ENCODE data around the gene RIMBP2.

The RIMBP2 gene

DNA sequence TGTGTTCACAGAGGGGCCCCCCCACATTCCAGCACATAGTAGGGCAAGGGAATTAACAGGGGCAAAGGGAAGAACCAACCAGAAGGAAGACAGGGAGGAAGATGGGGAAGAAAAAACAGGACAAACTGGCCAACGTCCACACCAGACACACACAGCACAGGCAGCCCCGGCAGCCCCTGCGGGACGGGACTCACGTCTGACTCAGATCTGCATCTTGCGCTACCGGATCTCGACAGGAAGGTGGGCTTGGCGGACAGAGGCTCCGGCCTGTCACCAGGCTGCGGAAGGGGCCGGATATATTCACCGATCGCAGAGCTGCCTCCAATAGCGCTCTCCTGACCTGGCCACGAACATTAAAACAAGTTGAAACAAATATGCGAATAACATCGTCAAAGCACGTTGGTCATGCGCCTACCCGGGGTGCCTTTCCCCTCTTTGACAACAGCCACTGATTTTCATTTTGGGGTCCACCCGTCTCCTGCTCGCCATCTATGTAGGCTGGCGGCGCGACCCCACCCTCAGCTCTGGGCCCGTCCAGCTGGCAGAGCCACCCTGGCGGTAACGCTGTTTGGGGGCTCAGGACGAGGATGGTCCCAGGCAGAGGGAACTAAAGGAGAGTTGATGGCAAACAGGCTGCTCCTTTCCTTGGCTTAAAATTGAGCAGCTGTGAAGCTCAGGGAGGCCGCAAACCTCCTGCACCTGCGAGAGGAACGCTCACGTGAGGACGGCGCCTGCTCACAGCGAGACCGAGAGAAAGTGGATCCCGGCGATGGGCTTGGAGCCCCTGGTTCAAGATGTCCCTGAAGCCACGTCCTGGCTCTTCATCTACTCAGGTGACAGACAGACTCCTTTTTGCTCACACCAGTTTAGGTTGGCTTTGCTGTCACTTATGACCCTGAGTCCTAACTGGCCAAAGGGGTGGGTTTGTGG, 264.8 kb downstream of the RIMBP2 start:
- DNase-seq (ENCODE audit: low spot score) (no peak), FAIRE-seq (no peak)

DNA sequence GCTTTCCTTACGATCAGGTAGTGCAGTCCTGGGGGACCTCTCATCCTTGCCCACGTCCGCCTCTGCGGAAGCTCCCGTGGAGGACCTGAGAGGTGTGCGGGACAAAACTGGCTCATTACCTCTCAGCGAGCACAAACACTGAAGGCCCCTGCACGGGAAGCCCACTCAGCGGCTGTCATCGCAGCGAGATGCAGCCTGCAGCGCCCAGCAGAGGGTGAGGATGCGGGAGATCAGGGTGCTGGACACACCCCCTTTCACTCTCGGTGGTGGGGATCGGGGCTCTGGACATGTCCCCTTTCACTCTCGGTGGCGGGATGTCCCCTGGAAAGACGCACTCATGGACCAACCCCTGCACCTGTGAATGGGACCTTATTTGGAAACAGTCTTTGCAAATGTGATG, 266.8 kb downstream of the RIMBP2 start:
- FAIRE-seq (no peak), DNase-seq (ENCODE audit: low spot score) (no peak)

DNA sequence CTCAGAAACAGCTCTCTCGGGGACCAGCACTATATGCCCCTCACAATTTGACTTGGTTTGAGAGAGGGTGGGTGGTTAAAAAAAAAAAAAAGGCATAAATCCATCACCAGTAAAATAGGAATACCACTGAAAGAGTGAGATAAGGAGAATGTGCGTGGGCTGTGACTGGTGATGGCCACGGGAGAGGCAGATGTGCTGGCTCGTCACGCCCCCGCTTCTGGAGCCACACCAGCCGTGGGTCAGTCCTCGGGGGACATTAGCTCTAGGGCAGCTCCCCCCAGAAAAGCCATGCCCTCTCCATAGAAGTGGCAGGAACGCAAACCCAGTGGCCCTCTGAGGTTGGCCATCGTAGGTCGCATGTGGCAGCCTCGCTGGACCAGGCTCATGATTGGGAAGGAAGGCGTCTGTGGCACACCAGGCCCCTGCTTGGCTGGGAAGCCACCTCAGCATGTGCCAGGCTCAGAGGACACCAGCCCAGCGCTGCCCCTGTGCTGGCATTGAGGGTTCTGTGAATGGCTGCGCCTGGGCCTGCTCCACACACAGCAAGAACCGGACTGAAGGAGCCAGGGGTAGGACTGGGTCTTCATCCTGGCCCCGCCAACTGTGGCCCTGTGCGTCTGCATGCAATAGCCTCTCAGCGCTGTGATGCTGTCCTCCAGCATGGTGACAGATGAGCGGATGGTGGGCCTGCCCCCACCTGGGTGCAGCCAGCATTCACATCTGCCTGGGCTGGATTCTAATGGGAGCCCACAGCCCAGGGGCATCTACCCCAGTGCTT, 267.9 kb downstream of the RIMBP2 start:
- DNase-seq (ENCODE audit: low spot score) (no peak), FAIRE-seq (no peak)

DNA sequence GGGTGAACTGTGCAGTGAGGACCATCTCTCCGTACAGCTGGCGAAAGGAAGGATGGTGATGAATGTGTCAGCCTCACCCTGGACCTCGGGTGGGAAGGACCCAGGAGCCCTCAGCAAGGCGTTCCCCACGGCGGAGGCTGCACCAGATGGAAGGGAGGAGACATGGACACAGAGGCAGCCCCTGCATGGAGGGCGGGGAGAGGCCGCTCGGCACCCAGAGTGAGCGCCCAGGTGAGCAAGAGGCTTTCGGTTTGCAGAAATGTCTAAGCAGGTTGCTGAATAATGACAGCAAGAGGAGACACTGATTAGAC, 268.5 kb downstream of the RIMBP2 start:
- FAIRE-seq = no peak
- no peak for DNase-seq (ENCODE audit: low spot score)

DNA sequence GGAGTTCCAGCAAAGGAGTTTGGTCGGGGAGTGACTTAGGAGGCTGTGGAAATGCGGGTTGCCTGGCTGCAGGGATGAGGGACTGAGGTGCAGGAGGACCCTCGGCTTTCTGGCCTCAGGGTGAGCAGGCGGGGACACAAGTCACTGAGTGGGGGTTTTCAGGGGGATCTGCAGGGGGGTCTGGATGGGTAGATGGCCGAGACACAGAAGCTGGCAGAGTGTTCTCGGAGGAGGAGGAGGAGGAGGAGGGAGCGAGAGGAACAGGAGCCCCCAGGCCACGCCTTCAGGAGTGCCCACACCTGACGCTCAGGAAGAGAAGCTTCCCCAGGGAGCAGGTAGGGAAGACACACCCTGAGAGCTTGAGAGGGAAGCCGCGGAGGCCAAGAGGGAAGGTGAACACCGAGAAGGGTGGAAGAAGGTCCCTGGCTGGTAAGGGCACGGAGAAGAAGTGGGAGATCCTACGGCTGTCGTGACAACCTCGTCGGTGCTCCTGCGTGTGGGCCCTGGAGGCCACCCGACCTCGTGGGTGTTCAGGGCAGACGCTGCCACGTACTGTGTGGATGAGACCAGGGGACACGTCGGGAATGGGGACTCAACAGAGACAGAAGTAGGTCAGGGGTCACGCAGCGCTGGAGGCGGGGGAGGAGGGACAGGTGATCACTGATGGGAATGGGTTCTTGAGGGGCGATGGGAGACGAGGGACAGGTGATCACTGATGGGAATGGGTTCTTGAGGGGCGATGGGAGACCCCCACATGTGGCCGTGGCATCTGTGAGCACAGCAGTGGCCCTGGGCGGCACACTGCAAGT, 269.0 kb downstream of the RIMBP2 start:
- DNase-seq (ENCODE audit: low spot score) (no peak), FAIRE-seq (no peak)

DNA sequence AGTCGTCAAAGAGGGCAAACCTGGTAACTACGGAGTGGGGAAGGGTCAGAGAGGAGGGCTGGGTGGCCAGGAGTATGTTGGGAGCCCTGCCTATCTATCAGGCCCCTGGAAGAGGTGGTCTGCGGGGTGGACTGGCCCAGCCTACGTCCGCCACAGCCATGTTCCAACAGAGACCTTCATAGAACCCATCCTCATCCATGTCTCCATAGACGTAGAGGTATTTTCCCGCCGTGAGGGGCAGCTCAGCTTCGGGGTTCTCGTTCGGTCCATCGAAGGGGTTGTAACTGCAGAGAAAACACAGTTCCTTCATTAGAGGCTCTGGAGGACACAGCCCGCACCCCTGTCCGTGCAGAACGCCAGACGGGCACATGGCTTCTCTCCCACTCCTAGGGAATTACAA, 271.1 kb downstream of the RIMBP2 start:
- FAIRE-seq (no peak), DNase-seq (ENCODE audit: low spot score) (no peak)

DNA sequence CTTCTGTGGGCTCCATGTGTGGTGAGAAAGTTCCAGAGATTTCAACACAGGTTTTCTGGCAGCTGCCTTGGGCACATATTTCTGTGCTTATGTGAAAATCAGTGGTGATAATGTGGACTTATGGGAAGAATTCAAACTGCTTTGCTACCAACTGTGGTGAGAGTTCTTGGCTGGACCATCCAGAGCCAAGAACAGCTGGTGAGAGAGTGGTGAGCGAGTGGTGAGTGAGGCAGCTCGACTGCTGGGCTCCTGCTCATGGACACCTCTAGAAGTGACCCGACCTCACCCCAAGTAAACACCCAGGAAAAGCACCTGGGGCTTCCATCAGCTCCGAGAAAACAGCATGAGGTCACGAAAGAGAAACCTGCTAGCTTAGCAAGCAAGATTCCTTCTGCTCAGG, 272.0 kb downstream of the RIMBP2 start:
- no peak for DNase-seq (ENCODE audit: low spot score)
- no peak for FAIRE-seq

DNA sequence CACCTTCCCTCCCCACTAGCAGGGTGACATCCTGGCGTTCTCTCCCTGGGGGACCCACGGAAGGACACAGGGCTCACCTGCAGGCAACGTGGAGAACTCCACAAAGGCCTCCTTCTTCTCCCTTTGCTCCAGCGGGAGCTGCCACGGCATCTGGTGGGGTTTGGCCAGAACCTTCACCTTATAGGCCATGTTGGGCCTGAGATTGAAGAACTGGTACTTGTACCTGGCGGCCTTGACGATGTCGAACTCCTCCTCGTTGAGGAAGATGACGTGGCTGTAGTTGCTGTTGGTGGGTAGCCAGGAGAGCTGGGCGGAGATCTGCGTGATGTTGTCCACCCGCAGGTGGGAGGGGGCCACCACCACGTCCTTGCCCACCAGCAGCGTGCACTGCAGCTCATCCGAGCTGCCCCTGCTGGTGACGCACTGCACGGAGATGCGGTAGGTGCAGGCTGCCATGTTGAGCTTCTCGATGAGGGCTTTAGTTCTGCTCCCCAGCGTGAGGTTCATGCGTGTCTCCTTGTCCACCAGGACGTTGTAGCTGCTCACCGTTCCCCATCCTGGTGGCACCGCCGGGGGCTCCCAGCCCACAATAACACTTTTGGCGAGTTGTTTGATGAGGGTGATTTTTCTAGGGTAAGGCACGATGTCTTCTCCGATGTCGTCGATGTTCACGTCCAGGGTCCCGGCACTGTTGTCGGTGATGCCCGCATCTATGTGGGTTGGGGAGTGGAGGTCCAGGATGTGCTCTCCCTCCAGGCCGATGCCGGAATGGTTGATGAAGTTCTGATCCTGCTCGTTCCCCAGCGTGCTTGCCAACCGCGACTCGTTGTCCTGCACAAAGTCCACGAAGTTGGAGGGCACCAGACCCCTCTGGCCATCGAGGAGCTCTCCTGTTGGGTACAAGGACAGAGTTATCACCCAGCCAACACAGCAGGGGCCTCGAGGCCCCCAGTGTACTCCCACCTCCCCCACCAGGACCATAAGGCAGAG, 274.0 kb downstream of the RIMBP2 start:
- FAIRE-seq = no peak
- DNase-seq (ENCODE audit: low spot score) = no peak

DNA sequence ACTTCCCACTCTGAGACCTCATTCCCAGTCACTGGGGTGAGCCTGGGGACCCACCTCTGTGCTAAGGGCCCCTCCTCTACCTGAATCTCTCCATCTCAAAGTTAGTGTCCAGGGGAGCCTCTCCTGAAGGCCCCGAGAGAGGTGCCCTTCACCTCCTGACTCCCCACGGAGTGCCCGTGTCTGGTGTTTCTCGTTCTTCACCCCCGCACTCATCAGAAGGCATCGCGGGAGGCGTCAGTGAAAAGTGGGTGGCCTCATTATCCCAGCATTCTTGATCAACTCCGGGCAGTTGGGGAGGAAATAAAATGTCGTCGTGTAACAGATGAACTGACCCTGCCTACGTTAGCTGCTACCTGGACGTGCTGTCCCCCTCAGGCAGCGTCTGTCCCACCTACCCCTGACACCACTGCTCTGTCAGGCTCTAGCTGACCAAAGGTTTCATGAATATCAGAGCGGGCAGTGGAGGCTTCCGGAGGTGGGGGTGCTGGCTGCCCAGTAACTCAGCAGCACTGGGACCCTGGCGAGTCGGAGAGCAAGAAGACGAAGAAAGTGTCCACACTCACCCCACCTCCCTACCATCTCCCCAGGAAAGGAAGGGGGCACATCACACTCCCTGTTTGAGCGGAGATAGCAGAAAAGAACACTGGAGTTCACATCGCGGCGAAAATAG, 275.6 kb downstream of the RIMBP2 start:
- no peak for DNase-seq (ENCODE audit: low spot score)
- FAIRE-seq = no peak

DNA sequence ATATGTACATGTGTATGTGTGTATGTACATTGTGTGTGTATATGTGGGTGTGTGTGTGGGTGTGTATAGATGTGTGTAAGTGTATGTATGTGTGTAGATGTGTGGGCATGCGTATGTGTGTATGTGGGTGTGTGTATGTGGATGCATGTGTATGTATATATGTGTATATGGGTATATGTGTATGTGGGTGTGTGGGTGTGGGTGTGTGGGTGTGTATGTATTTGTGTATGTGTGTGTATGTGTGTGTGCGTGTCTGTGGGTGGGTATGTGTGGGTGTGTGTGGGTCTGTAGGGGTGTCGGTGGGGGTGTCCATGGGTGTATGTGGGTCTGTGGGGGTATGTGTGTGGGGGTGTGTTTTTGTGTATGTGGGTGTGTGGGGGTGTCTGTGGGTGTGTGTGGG, 276.8 kb downstream of the RIMBP2 start:
- FAIRE-seq (no peak), DNase-seq (ENCODE audit: low spot score) (no peak)

DNA sequence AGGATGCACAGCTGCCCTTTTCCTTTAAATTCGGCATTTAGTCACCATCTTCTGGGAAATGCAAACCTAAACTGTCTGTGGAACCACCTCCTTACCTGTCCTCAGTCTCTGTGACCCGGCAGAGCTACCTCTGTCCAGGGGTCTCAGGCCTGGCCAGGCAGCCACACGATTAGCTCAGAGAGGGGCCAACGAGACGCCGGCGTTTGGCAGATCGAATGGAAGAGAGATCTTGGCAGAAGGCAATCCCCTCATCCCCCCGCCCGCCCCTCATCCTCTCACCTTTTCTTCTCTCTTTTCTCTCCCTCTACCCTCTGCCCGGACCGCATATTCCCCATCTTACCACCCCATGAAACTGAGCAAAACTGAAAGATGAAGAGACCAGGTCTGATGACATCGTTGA, 277.4 kb downstream of the RIMBP2 start:
- FAIRE-seq = no peak
- no peak for DNase-seq (ENCODE audit: low spot score)

DNA sequence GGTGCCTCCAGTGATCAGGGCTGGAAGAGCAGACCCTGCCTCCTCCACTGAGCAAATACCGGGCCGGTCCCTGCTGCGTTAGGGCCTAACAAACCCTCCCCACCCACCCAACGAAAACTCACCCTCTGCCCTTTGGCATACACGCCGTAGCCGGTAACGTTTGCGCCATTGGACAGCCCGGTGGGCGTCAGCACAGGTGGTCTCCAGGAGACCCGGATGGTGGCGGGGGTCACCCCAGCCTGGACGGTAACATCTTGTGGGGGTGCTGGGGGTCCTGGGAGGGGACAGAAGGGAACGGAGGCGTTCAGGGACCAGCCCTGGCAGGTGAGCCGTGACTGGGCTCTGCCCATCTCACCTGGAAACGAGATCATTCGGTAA, 277.9 kb downstream of the RIMBP2 start:
- FAIRE-seq = no peak
- no peak for DNase-seq (ENCODE audit: low spot score)

DNA sequence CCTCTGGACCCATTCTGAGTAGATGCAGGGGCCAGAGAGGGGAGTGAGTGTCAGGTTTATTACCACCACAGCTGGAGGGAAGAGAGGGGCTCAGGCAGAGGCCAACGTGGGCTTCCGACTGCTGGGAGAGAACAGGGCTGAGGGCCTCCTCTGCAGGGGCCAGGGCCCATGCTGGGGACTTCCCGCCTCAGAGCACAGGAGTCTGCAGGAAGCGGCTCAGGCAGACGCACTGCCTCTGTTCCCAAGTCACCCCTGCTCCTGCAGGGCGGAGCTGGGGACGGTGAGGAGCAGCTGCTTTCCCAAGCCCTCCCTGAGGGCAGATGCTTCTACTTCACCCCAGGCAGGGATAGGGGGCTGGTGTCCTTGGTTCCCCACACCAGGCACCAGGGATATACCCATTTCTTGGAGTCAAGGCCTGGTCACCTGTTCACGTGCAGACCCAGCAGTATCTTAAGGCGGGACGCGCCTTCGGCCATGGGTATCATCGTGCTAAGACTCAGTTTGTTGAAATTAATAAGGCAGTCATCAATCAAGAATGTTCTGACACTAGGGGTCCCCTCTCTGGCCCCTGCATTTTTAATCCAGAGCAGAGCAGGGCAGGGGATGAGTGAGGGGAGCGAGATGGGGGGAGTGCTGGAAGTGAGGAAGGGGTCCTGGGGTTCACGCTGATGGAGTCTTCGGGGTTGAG, 278.4 kb downstream of the RIMBP2 start:
- FAIRE-seq (no peak), DNase-seq (ENCODE audit: low spot score) (no peak)

DNA sequence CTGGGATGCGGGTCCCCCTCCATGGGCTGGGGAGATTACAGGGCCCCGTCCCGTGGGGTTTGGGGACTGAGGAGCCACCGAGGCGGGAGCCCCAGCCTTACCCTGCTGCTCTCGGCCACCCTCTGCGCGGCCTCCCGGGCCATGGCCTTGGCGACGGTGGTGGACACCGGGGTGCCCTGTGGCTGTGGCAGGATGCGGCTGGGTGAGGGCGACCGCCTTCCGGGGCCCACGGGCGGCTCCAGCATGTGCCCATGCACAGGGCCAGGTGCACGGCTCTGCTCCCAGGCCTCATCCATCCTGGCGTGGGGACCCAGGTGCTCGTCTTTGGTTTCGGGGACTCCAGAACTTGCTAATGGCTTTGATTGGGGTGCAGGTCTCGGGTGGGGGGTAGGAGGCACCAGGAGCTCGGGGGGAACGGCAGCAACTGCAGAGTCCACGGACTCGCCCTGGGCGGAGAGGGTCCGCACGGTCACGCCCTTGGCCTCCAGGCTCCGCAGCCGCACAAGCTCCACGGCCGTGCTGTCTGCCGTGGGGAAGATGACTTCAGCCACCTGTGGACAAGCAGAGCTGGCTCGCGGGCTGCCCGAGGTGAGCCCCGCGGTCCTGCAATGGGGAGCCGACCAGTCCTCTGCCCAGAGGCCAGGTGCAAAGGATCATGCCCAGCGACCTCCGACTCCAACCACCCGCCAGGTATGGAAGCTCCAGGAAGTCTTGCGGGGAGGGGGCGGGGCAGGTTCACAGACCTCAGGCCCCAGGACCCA, 279.2 kb downstream of the RIMBP2 start:
- no peak for FAIRE-seq

DNA sequence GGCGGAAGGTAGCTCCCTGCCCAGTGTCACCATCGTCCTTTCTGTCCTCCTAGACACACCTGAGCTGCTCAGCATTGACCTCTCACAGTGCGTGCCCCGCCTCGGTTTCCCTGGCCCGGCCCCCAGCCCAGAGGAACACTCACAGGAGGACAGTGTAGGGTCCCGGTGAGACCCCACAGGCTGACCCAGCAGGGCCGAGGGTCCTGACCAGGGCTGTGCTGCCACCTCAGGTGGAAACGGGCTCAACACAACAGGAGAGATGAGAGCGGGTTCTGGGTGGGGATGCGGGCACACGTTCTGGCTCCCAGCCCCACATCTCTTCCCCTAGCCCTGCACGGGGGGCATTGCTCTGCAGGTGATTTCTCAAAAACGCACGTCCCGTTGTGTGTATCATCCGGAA, 280.3 kb downstream of the RIMBP2 start:
- DNase-seq (ENCODE audit: low spot score) = no peak
- FAIRE-seq = no peak

More for the DNA sequence above, 279.2 kb downstream of the RIMBP2 start:
- no peak for DNase-seq (ENCODE audit: low spot score)

DNA sequence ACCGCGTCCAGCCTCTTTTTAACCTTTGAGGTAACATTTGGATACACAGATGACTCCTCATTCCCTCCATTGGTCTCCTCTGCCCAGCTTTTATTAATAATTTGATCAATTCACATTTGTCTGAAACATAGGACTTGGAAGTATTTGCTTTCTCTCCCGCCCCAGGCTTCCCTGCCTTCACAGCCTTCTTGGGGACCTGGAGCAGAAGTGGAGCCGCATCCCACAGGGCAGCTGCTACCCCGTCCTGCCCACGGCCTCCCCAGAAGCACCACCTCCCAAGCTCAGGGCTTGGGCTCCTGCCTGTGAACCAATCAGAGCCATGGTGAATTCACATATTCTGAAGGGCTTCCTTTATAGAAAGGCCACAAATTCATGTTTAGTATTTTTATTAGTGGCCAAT, 280.8 kb downstream of the RIMBP2 start:
- DNase-seq (ENCODE audit: low spot score) (no peak), FAIRE-seq (no peak)

DNA sequence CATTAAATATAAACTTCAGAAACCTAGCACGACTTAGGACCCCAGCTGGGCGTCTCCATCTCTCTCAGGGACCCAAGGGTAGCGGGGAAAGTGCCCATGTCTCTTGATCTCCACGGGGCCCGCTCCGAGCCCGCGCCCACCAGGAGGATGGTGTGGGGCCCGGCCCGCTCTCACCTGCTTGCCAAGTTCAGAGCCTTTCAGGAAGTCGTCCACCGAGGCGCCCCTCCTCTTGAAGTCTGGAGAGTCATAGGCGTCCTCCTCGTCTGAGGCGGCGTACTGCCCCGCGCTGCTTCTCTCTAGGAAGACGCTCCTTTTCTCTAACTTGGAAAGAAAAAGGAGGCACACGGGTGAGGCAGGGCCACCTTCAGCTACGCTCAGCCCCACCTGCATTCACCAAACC, 281.5 kb downstream of the RIMBP2 start:
- no peak for DNase-seq (ENCODE audit: low spot score)
- no peak for FAIRE-seq

DNA sequence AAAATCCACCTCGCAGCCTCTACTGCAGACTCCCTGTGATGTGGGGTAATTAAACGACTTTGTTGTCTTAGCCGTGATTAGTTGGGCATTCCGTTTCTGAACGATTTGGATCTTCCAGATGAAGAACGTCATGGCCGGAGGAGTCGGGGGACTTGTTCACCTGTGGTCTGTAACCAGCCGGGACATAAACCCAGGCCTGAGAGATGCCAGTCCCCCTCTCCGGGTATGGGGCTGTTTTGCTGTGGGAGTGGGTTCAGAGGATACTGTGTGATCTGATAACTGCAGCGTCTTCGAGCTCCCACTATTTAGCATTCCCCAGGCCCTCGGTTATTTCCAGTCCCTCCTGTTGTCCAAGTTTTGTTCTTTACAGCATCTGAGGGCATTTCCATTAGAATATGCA, 282.3 kb downstream of the RIMBP2 start:
- DNase-seq (ENCODE audit: low spot score) = no peak
- no peak for FAIRE-seq

DNA sequence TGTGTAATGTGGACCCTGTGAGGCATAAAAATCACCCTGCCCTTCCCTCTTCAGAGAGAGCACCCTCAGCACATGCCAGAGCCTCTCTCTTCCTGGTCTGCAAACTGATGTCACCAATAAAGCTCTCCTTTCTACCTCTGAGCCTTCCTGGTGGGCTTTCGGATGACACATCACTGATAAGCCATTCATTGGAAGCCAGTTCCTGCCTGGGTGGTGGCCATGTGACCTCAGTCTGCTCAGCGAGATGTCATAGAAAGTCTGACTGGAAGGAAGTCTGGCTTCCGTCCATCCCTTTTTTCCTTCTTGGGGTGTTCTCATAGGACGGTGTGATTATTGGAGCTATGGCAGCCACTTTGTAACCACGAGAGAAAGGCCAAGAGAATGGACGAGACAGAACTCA, 282.7 kb downstream of the RIMBP2 start:
- DNase-seq (ENCODE audit: low spot score) = no peak
- FAIRE-seq = no peak
